GM12878 (cell line): Measurements from ENCODE around the gene SLC35C1. TPM values are rescaled to one million over a fixed set of nuclear protein-coding genes. Genes with fewer than 3 reads are reported as not detected.

Experiments used
- ATAC-seq: fragments of 200-7000 bp; cut with Tn5 transposase; 3 replicates; pipeline ENCODE4 v1.9.1; 2020; ENCODE audit warnings: mild to moderate bottlenecking, moderate library complexity
- BruUV-seq: library from RNA; stranded (reverse); fragments of 400-500 nt; replicated peaks from 2 replicates; lab custom pipeline; 2021; lab: Mats Ljungman, UMichigan
- CTCF ChIA-PET: fragments of 300-600 bp; sonication (Branson Sonifier 250); formaldehyde crosslinking; extraction: SDS; loops from one replicate; lab custom pipeline; 2021; ENCODE audit warnings: inconsistent platforms; lab: Yijun Ruan, JAX
- POLR2A ChIA-PET: fragments of 350-600 bp; formaldehyde crosslinking; extraction: SDS; loops from one replicate; lab custom pipeline; 2021; ENCODE audit warnings: inconsistent platforms; lab: Charles Lee
- RAD21 ChIA-PET: fragments of 300-600 bp; sonication (Branson Sonifier 250); formaldehyde crosslinking; loops from one replicate; lab custom pipeline; 2023; ENCODE audit warnings: antibody characterized with exemption; ENCODE audit not compliant: unreplicated experiment; lab: Charles Lee
- SMC1A ChIA-PET: fragments of 300-600 bp; sonication (Branson Sonifier 250); formaldehyde crosslinking; loops from one replicate; lab custom pipeline; 2023; ENCODE audit not compliant: unreplicated experiment, uncharacterized antibody; lab: Charles Lee
- DNase-seq: peaks from one replicate; pipeline ENCODE4 v3.0.0-alpha.2; 2011; ENCODE audit warnings: low read depth, low spot score
- FAIRE-seq: peaks from 3 replicates; lab custom pipeline; 2011; peaks lifted over from hg19 to GRCh38; lab: Jason Lieb, UNC
- H2AFZ ChIP-seq: 2 replicates; pipeline ENCODE4 v1.6.0; 2011; ENCODE audit warnings: low read depth, low read length, control low read depth; ENCODE audit not compliant: control insufficient read depth
- H3K27ac ChIP-seq: 2 replicates; pipeline ENCODE4 v1.5.1; 2011; ENCODE audit warnings: control low read depth; ENCODE audit not compliant: control insufficient read depth, insufficient read depth
- H3K27me3 ChIP-seq, 2 experiments: replicated peaks in 1 of 2; 2 replicates each; pipeline versions ENCODE4 v1.6.0 to v1.6.1; 2011; ENCODE audit warnings: low read length in 1 of 2; ENCODE audit not compliant: control insufficient read depth in 2 of 2, insufficient read depth in 2 of 2
- H3K36me3 ChIP-seq, 2 experiments: 2 replicates each; pipeline ENCODE4 v1.5.1; 2011; ENCODE audit warnings: low read length in 1 of 2; ENCODE audit not compliant: control insufficient read depth in 2 of 2, insufficient read depth in 2 of 2
- H3K4me1 ChIP-seq: 2 replicates; pipeline ENCODE4 v1.6.1; 2011; ENCODE audit warnings: mild to moderate bottlenecking, low read length, moderate library complexity, mixed read lengths; ENCODE audit not compliant: control insufficient read depth, insufficient read depth
- H3K4me2 ChIP-seq: 2 replicates; pipeline ENCODE4 v1.6.0; 2011; ENCODE audit warnings: control low read depth; ENCODE audit not compliant: control insufficient read depth, insufficient read depth
- H3K4me3 ChIP-seq: fragments of 200-600 bp; sonication (generic); 2 replicates; pipeline ENCODE4 v1.5.1; 2016
- H3K79me2 ChIP-seq: 2 replicates; pipeline ENCODE4 v1.6.0; 2011; ENCODE audit warnings: low read length; ENCODE audit not compliant: control insufficient read depth, insufficient read depth
- H3K9ac ChIP-seq: 2 replicates; pipeline ENCODE4 v1.8.0; 2011; ENCODE audit warnings: low read length, control low read depth, mixed read lengths; ENCODE audit not compliant: control insufficient read depth, insufficient read depth
- H3K9me3 ChIP-seq: replicated peaks from 3 replicates; pipeline ENCODE4 v1.5.1; 2011; ENCODE audit warnings: mild to moderate bottlenecking, low read length; ENCODE audit not compliant: control insufficient read depth, insufficient read depth
- H4K20me1 ChIP-seq: 2 replicates; pipeline ENCODE4 v1.6.0; 2011; ENCODE audit not compliant: control insufficient read depth, insufficient read depth
- CREM ChIP-seq: IDR thresholded peaks from 2 replicates; pipeline ENCODE4 v1.6.1; 2014; ENCODE audit warnings: antibody characterized with exemption, low read depth
- EED ChIP-seq: sonication (generic); IDR thresholded peaks from 2 replicates; pipeline ENCODE4 v1.6.1; 2016; ENCODE audit warnings: antibody characterized with exemption, low read depth
- EZH2 ChIP-seq: IDR thresholded peaks from 2 replicates; pipeline ENCODE4 v1.6.1; 2012; ENCODE audit warnings: low read depth, mild to moderate bottlenecking, control low read depth, inconsistent platforms, low read length, borderline replicate concordance; ENCODE audit not compliant: control insufficient read depth
- MEF2B ChIP-seq: fragments of 450-650 bp; IDR thresholded peaks from 2 replicates; pipeline ENCODE4 v1.6.1; 2018; ENCODE audit warnings: mild to moderate bottlenecking, moderate library complexity; ENCODE audit not compliant: partially characterized antibody, poor library complexity, severe bottlenecking
- NR2C1 ChIP-seq: fragments of 450-650 bp; IDR thresholded peaks from 2 replicates; pipeline ENCODE4 v1.6.1; 2017; ENCODE audit warnings: antibody characterized with exemption, mild to moderate bottlenecking, moderate library complexity
- RUNX3 ChIP-seq: IDR thresholded peaks from 2 replicates; pipeline ENCODE4 v1.6.1; 2012; ENCODE audit warnings: low read length, inconsistent platforms
- ZNF384 ChIP-seq: IDR thresholded peaks from 2 replicates; pipeline ENCODE4 v1.6.1; 2012; ENCODE audit warnings: low read depth, mild to moderate bottlenecking, low read length, improper control_type of control experiment, borderline replicate concordance
- ZNF622 ChIP-seq: fragments of 450-650 bp; IDR thresholded peaks from 2 replicates; pipeline ENCODE4 v1.6.1; 2017; ENCODE audit warnings: mild to moderate bottlenecking, inconsistent platforms
- WGBS: methylation state at CpG from one replicate; pipeline ENCODE4 v1.1.6; 2016; ENCODE audit warnings: low lambda C conversion rate; ENCODE audit not compliant: insufficient replicate concordance, insufficient coverage; ENCODE audit errors: missing lambda C conversion rate; 5-methylcytosine and 5-hydroxymethylcytosine counted together
- in situ Hi-C: fragments of 300-500 bp; cut with MboI; formaldehyde crosslinking; loops from 9 replicates; pipeline ENCODE4 v1.14.3; 2018; ENCODE audit warnings: mixed read lengths
- intact Hi-C: fragments of 100-400 bp; cut with micrococcal nuclease; formaldehyde crosslinking; loops from one replicate; pipeline ENCODE4 v1.14.2; 2022; ENCODE audit not compliant: unreplicated experiment
- polyA plus RNA-seq, 11 experiments: library from polyadenylated mRNA; depleted of rRNA in 4 of 11; unstranded in 6 of 11; stranded (reverse) in 5 of 11; fragments of >200 nt; fragmentation: Nextera tagmentation in 4 of 11; fragmentation: Illumina TruSeq in 1 of 11; extraction: Ambion mirVana in 4 of 11; extraction: Trizol in 1 of 11; gene quantifications; 1 replicate in 1 of 11; 2 replicates in 10 of 11; pipeline versions ENCODE4 v1.2.1 to v1.2.3, GENCODE V29; 2011 to 2016; ENCODE audit warnings: inconsistent platforms in 2 of 11, missing spikeins in 2 of 11, low read depth in 1 of 11
- total RNA-seq, 4 experiments: library from RNA; depleted of rRNA in 3 of 4; stranded (reverse); fragments of >200 nt in 3 of 4; fragmentation: Illumina TruSeq in 1 of 4; extraction: Trizol in 1 of 4; gene quantifications; 2 replicates each; pipeline versions ENCODE4 v1.2.1 to v1.2.3, GENCODE V29; 2013 to 2021
- TF ChIP-seq, protein P1 (sequence below): IDR thresholded peaks from 2 replicates; pipeline ENCODE4 v1.6.1; 2012; ENCODE audit warnings: mild to moderate bottlenecking, low read depth, low read length
- TF ChIP-seq, protein P2 (sequence below): IDR thresholded peaks from 2 replicates; pipeline ENCODE4 v1.6.1; 2011; ENCODE audit warnings: low read depth, low read length, improper control_type of control experiment, borderline replicate concordance
- TF ChIP-seq, protein P3 (sequence below): fragments of 450-650 bp; IDR thresholded peaks from 2 replicates; pipeline ENCODE4 v1.6.1; 2018; ENCODE audit warnings: borderline replicate concordance, mild to moderate bottlenecking; ENCODE audit not compliant: partially characterized antibody
- TF ChIP-seq, protein P4 (sequence below): fragments of 450-650 bp; formaldehyde crosslinking; IDR thresholded peaks from 2 replicates; pipeline ENCODE4 v1.4.0; 2020; ENCODE audit warnings: mild to moderate bottlenecking, moderate library complexity

SLC35C1 gene
- total and polyA plus RNA-seq, 10 of the 15 experiments (the other 5 are each of a cell fraction or from before 2014, with no cell fraction given), result 0.55 to 9.7 (median 4.3) TPM

DNA sequence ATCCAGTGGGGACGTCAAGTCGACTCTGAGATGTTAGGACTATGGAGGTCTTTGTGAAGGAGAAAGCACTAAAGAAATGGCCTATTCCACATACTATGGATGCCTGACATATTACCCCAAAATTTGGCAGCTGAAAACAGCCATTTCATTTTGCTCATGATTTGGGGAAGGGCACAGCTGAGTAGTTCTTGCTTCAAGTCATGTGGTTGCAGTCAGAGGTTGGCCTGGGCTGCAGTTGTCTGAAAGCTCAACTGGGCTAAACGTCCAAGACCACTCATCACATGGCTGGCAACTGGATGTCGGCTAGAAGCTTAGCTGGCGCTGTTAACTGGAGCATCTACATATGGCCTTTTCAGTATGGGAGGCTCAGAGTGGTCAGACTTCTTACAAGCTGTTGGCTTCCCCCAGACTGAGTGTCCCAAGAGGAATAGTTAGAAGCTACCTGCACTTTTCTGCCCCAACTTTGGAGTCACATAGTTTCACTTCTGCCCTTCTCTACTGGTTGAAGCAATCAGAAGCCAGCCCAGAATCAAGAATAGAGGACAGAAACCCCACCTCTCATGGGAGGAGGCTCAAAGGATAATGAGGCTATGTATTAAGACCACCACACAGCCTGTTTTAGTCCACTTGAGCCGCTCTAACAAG, 14.1 kb downstream of the SLC35C1 start:
- FAIRE-seq, result peak; percentile 59
- POLR2A ChIA-PET, result interaction anchor here (0.6 to 1.9 kb wide), 2 partner anchors 27 to 304 kb away, joined by 5 to 9 read pairs; no protein-coding TSS in a partner anchor
- WGBS, result 59% methylated on average over 6 of the region's 6 CpGs
- SMC1A ChIA-PET, result interaction anchor here (0.7 to 3.9 kb wide), 4 partner anchors 15 to 27 kb away, joined by 3 to 17 read pairs (median 3); partner anchors contain the start of gene CRY2
- DNase-seq, result peak; percentile 28
- Histone ChIP-seq H3K4me3 (no peak overlapping the region), H4K20me1 (no peaks in the 10 kb centered on the region), H3K9ac (no peak overlapping the region), H3K9me3 (no peaks in the 10 kb centered on the region), H3K27ac (no peak overlapping the region), H3K79me2 (no peaks in the 10 kb centered on the region), H3K27me3 (no peaks in the 10 kb centered on the region), H3K36me3 (no peaks in the 10 kb centered on the region), H2AFZ (peak overlapping the region; percentile 20), H3K4me1 (peaks cover 20% of the 10 kb centered on the region), H3K4me2 (no peak overlapping the region)
- intact Hi-C loops (no loop called here), in situ Hi-C loops (no loop called here)
- CTCF ChIA-PET, result interaction anchor here (0.6 to 3.6 kb wide), 5 partner anchors 9 to 42 kb away, joined by 3 to 18 read pairs (median 4); partner anchors contain the start of gene CRY2
- no peak; the same call in none of the 3 replicates for ATAC-seq
- RAD21 ChIA-PET, result interaction anchor here (1.2 to 3.5 kb wide), 2 partner anchors 24 to 28 kb away, joined by 3 to 13 read pairs; partner anchors contain the start of gene CRY2
- no TSS peak for BruUV-seq
- TF ChIP-seq MEF2B (peak; percentile 23), EZH2 (no peak), ZNF384 (no peak), NR2C1 (no peak), EED (no peak), CREM (no peak), ZNF622 (no peak), RUNX3 (no peak)
- TF ChIP-seq, protein P1, sequence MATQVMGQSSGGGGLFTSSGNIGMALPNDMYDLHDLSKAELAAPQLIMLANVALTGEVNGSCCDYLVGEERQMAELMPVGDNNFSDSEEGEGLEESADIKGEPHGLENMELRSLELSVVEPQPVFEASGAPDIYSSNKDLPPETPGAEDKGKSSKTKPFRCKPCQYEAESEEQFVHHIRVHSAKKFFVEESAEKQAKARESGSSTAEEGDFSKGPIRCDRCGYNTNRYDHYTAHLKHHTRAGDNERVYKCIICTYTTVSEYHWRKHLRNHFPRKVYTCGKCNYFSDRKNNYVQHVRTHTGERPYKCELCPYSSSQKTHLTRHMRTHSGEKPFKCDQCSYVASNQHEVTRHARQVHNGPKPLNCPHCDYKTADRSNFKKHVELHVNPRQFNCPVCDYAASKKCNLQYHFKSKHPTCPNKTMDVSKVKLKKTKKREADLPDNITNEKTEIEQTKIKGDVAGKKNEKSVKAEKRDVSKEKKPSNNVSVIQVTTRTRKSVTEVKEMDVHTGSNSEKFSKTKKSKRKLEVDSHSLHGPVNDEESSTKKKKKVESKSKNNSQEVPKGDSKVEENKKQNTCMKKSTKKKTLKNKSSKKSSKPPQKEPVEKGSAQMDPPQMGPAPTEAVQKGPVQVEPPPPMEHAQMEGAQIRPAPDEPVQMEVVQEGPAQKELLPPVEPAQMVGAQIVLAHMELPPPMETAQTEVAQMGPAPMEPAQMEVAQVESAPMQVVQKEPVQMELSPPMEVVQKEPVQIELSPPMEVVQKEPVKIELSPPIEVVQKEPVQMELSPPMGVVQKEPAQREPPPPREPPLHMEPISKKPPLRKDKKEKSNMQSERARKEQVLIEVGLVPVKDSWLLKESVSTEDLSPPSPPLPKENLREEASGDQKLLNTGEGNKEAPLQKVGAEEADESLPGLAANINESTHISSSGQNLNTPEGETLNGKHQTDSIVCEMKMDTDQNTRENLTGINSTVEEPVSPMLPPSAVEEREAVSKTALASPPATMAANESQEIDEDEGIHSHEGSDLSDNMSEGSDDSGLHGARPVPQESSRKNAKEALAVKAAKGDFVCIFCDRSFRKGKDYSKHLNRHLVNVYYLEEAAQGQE, result no peak
- TF ChIP-seq, protein P2, sequence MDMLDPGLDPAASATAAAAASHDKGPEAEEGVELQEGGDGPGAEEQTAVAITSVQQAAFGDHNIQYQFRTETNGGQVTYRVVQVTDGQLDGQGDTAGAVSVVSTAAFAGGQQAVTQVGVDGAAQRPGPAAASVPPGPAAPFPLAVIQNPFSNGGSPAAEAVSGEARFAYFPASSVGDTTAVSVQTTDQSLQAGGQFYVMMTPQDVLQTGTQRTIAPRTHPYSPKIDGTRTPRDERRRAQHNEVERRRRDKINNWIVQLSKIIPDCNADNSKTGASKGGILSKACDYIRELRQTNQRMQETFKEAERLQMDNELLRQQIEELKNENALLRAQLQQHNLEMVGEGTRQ, result no peak
- TF ChIP-seq, protein P3, sequence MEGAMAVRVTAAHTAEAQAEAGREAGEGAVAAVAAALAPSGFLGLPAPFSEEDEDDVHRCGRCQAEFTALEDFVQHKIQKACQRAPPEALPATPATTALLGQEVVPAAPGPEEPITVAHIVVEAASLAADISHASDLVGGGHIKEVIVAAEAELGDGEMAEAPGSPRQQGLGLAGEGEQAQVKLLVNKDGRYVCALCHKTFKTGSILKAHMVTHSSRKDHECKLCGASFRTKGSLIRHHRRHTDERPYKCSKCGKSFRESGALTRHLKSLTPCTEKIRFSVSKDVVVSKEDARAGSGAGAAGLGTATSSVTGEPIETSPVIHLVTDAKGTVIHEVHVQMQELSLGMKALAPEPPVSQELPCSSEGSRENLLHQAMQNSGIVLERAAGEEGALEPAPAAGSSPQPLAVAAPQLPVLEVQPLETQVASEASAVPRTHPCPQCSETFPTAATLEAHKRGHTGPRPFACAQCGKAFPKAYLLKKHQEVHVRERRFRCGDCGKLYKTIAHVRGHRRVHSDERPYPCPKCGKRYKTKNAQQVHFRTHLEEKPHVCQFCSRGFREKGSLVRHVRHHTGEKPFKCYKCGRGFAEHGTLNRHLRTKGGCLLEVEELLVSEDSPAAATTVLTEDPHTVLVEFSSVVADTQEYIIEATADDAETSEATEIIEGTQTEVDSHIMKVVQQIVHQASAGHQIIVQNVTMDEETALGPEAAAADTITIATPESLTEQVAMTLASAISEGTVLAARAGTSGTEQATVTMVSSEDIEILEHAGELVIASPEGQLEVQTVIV, result no peak
- TF ChIP-seq, protein P4, sequence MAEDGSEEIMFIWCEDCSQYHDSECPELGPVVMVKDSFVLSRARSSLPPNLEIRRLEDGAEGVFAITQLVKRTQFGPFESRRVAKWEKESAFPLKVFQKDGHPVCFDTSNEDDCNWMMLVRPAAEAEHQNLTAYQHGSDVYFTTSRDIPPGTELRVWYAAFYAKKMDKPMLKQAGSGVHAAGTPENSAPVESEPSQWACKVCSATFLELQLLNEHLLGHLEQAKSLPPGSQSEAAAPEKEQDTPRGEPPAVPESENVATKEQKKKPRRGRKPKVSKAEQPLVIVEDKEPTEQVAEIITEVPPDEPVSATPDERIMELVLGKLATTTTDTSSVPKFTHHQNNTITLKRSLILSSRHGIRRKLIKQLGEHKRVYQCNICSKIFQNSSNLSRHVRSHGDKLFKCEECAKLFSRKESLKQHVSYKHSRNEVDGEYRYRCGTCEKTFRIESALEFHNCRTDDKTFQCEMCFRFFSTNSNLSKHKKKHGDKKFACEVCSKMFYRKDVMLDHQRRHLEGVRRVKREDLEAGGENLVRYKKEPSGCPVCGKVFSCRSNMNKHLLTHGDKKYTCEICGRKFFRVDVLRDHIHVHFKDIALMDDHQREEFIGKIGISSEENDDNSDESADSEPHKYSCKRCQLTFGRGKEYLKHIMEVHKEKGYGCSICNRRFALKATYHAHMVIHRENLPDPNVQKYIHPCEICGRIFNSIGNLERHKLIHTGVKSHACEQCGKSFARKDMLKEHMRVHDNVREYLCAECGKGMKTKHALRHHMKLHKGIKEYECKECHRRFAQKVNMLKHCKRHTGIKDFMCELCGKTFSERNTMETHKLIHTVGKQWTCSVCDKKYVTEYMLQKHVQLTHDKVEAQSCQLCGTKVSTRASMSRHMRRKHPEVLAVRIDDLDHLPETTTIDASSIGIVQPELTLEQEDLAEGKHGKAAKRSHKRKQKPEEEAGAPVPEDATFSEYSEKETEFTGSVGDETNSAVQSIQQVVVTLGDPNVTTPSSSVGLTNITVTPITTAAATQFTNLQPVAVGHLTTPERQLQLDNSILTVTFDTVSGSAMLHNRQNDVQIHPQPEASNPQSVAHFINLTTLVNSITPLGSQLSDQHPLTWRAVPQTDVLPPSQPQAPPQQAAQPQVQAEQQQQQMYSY (CRISPR knock-in tag), result no peak
